ENCODE results near the gene DUOXA2.

Gene DUOXA2

DNA sequence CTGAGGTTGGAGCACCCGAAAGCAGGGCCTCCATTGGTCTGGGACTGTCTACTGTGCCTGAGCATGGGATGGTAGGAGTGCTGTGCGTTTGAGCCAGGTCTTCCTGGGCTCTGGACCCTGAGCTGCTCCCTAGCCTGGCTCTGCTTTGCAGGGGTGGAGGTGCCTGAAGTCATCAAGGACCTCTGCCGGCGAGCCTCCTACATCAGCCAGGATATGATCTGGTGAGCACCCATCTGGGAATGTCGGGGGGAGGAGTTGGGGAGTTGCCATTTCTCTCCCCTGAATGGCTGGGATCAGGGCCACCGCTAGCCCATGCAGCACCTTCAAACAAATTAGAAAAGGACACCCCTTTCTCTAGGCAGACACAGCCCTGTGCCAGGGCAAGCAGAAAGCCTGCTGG lies 36.4 kb downstream of the DUOXA2 start:
- H3K4me3 ChIP-seq (ENCODE audit: severe bottlenecking) = no peak overlapping the region
- DNase-seq (ENCODE audit: low spot score) = peak; percentile 60
- peak; percentile 20; the same call in 1 of the 3 replicates for ATAC-seq (ENCODE audit: low read depth)
- no peaks in the 10 kb centered on the region for H3K9me3 ChIP-seq (ENCODE audit: severe bottlenecking)
- H3K27ac ChIP-seq (ENCODE audit: poor library complexity, severe bottlenecking) = no peak overlapping the region
- no peaks in the 10 kb centered on the region for H3K36me3 ChIP-seq (ENCODE audit: low read depth)
- no peaks in the 10 kb centered on the region for H3K27me3 ChIP-seq (ENCODE audit: insufficient read depth, poor library complexity, severe bottlenecking)
- peaks cover 14% of the 10 kb centered on the region for H3K4me1 ChIP-seq (ENCODE audit: insufficient read depth, poor library complexity, severe bottlenecking)
- TF ChIP-seq, protein P1, sequence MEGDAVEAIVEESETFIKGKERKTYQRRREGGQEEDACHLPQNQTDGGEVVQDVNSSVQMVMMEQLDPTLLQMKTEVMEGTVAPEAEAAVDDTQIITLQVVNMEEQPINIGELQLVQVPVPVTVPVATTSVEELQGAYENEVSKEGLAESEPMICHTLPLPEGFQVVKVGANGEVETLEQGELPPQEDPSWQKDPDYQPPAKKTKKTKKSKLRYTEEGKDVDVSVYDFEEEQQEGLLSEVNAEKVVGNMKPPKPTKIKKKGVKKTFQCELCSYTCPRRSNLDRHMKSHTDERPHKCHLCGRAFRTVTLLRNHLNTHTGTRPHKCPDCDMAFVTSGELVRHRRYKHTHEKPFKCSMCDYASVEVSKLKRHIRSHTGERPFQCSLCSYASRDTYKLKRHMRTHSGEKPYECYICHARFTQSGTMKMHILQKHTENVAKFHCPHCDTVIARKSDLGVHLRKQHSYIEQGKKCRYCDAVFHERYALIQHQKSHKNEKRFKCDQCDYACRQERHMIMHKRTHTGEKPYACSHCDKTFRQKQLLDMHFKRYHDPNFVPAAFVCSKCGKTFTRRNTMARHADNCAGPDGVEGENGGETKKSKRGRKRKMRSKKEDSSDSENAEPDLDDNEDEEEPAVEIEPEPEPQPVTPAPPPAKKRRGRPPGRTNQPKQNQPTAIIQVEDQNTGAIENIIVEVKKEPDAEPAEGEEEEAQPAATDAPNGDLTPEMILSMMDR (IDR thresholded peaks at IDR 0.05; ENCODE audit: poor library complexity, severe bottlenecking) = no peak

DNA sequence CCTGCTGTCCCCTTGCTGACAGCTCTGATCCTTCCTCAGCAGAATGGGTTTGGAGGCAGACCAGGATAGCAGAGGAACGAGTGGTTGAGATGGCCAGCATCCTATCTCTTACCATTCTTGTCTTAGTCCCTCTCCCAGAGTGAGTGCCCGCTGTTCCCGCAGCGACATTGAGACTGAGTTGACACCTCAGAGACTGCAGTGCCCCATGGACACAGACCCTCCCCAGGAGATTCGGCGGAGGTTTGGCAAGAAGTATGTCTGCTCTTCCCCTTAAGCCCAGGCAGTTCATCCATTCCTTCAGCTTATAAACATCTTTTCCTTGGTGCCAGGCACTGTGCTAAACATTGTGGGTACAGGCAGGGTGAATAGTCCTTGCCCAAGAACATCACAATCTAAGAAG lies 36.9 kb downstream of the DUOXA2 start:
- Histone ChIP-seq H3K36me3 (ENCODE audit: low read depth) (no peaks in the 10 kb centered on the region), H3K27me3 (ENCODE audit: insufficient read depth, poor library complexity, severe bottlenecking) (no peaks in the 10 kb centered on the region), H3K9me3 (ENCODE audit: severe bottlenecking) (no peaks in the 10 kb centered on the region), H3K4me3 (ENCODE audit: severe bottlenecking) (no peak overlapping the region), H3K27ac (ENCODE audit: poor library complexity, severe bottlenecking) (no peak overlapping the region), H3K4me1 (ENCODE audit: insufficient read depth, poor library complexity, severe bottlenecking) (peaks cover 14% of the 10 kb centered on the region)
- no peak for ATAC-seq (ENCODE audit: low read depth)
- no peak for DNase-seq (ENCODE audit: low spot score)
- TF ChIP-seq, protein P1 (IDR thresholded peaks at IDR 0.05; ENCODE audit: poor library complexity, severe bottlenecking) = no peak

DNA sequence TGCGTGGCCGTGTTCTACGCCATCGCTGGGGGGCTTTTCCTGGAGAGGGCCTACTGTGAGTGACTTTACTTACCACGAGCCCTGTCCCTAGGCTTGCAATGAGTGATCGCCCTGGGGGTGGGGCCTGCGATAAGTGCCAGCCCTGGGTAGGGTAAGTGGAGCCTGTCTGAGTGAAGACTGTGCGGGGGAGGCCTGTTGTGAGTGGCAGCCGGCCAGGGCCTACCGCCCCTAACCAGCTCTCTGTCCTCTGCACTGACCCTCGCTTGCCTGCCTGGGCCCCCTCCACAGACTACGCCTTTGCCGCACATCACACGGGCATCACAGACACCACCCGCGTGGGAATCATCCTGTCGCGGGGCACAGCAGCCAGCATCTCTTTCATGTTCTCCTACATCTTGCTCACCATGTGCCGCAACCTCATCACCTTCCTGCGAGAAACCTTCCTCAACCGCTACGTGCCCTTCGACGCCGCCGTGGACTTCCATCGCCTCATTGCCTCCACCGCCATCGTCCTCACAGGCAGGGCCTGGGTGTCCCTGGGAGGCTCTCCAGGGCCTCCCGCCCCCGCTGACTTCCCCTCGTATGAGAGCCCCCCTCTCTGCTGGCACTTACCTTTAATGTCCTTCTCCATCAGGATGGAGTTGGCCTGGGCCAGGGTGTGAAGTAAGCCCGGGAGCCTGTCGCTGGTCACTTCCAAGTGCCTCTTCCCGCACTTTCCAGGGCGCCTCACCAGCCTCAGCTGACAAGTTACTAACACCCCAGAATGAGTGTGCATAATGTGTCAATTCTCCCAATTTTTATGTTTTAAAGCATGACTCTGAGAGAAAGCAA lies 38.1 kb downstream of the DUOXA2 start:
- no peaks in the 10 kb centered on the region for H3K9me3 ChIP-seq (ENCODE audit: severe bottlenecking)
- H3K36me3 ChIP-seq (ENCODE audit: low read depth) = no peaks in the 10 kb centered on the region
- H3K4me1 ChIP-seq (ENCODE audit: insufficient read depth, poor library complexity, severe bottlenecking) = peaks cover 17% of the 10 kb centered on the region
- no peak overlapping the region for H3K27ac ChIP-seq (ENCODE audit: poor library complexity, severe bottlenecking)
- TF ChIP-seq, protein P1 (IDR thresholded peaks at IDR 0.05; ENCODE audit: poor library complexity, severe bottlenecking) = no peak
- DNase-seq (ENCODE audit: low spot score) (peak; percentile 74), ATAC-seq (ENCODE audit: low read depth) (no peak)
- H3K4me3 ChIP-seq (ENCODE audit: severe bottlenecking) = no peak overlapping the region
- no peaks in the 10 kb centered on the region for H3K27me3 ChIP-seq (ENCODE audit: insufficient read depth, poor library complexity, severe bottlenecking)

DNA sequence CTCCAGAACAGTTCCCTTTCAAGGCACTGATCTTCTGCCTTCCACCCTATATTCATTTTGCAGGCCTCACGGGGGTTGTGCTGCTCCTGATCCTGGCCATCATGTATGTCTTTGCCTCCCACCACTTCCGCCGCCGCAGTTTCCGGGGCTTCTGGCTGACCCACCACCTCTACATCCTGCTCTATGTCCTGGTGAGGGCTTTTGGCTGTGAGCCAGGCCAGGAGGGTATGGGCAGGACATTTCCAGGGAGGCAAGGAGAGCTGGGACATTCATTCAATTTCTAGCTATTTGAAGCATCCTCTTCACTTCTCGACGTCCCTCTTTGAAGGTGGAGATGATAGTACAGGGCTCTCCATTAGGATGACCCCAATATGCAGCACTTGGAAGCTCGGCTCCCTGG lies 41.6 kb downstream of the DUOXA2 start:
- H3K9me3 ChIP-seq (ENCODE audit: severe bottlenecking) = no peaks in the 10 kb centered on the region
- DNase-seq (ENCODE audit: low spot score) (no peak), ATAC-seq (ENCODE audit: low read depth) (no peak)
- H3K4me1 ChIP-seq (ENCODE audit: insufficient read depth, poor library complexity, severe bottlenecking) = peaks cover 14% of the 10 kb centered on the region
- H3K27me3 ChIP-seq (ENCODE audit: insufficient read depth, poor library complexity, severe bottlenecking) = no peaks in the 10 kb centered on the region
- no peaks in the 10 kb centered on the region for H3K36me3 ChIP-seq (ENCODE audit: low read depth)
- H3K4me3 ChIP-seq (ENCODE audit: severe bottlenecking) = no peak overlapping the region
- TF ChIP-seq, protein P1 (IDR thresholded peaks at IDR 0.05; ENCODE audit: poor library complexity, severe bottlenecking) = no peak
- no peak overlapping the region for H3K27ac ChIP-seq (ENCODE audit: poor library complexity, severe bottlenecking)

Measured in RWPE2 (cell line).